H1 (cell line): Measurements from ENCODE around the gene IFITM2. TPM values are rescaled to one million over a fixed set of nuclear protein-coding genes. Genes with fewer than 3 reads are reported as not detected.

ENCODE experiments used
- CTCF ChIA-PET: fragments of 300-600 bp; sonication (Branson Sonifier 250); formaldehyde crosslinking; loops from one replicate; lab custom pipeline; 2021; ENCODE audit not compliant: partially characterized antibody; lab: Charles Lee
- POLR2A ChIA-PET: fragments of 300-600 bp; sonication (Branson Sonifier 250); formaldehyde crosslinking; loops from one replicate; lab custom pipeline; 2021; ENCODE audit warnings: inconsistent platforms; ENCODE audit not compliant: partially characterized antibody; lab: Charles Lee
- DNase-seq, 2 experiments: peaks; one replicate each; pipeline versions ENCODE4 v3.0.0 to v3.0.0-alpha.2; 2010 to 2022; ENCODE audit warnings: low spot score in 2 of 2, low read depth in 1 of 2, mixed read lengths in 1 of 2
- FAIRE-seq: peaks from 2 replicates; lab custom pipeline; 2011; peaks lifted over from hg19 to GRCh38; lab: Jason Lieb, UNC
- H2AFZ ChIP-seq: 2 replicates; pipeline ENCODE4 v1.8.1; 2012; ENCODE audit warnings: low read length, inconsistent platforms
- H2AK5ac ChIP-seq: 2 replicates; pipeline ENCODE4 v1.6.1; 2013; ENCODE audit warnings: low read depth, low read length
- H2BK120ac ChIP-seq: replicated peaks from 2 replicates; pipeline ENCODE3; 2013; ENCODE audit warnings: low read depth, low read length, inconsistent platforms
- H2BK12ac ChIP-seq: 2 replicates; pipeline ENCODE4 v1.6.1; 2013; ENCODE audit warnings: low read depth, low read length
- H2BK15ac ChIP-seq: 2 replicates; pipeline ENCODE4 v1.6.1; 2013; ENCODE audit warnings: low read length
- H2BK20ac ChIP-seq: 2 replicates; pipeline ENCODE4 v1.6.1; 2013; ENCODE audit warnings: low read length
- H2BK5ac ChIP-seq: 2 replicates; pipeline ENCODE4 v1.6.1; 2013; ENCODE audit warnings: low read depth, low read length
- H3K14ac ChIP-seq: 2 replicates; pipeline ENCODE4 v1.6.1; 2013; ENCODE audit warnings: inconsistent platforms; ENCODE audit not compliant: insufficient read length
- H3K18ac ChIP-seq: 2 replicates; pipeline ENCODE4 v1.6.1; 2013; ENCODE audit warnings: low read length; ENCODE audit errors: extremely low read depth
- H3K23ac ChIP-seq: 2 replicates; pipeline ENCODE4 v1.6.1; 2013; ENCODE audit warnings: inconsistent platforms; ENCODE audit not compliant: insufficient read length
- H3K23me2 ChIP-seq: 2 replicates; pipeline ENCODE4 v1.6.1; 2013; ENCODE audit warnings: low read depth, low read length
- H3K27ac ChIP-seq: 2 replicates; pipeline ENCODE4 v1.6.1; 2011; ENCODE audit warnings: low read depth, low read length, inconsistent platforms
- H3K27me3 ChIP-seq, 4 experiments: replicated peaks in 1 of 4; 1 replicate in 1 of 4; 2 replicates in 3 of 4; pipeline versions ENCODE4 v1.6.1 to v1.8.1; 2011 to 2013; ENCODE audit warnings: low read length in 3 of 4, mild to moderate bottlenecking in 3 of 4, inconsistent platforms in 2 of 4, mixed read lengths in 2 of 4, moderate library complexity in 1 of 4; ENCODE audit not compliant: control insufficient read depth in 3 of 4, insufficient read depth in 3 of 4; ENCODE audit errors: extremely low read depth in 1 of 4
- H3K36me3 ChIP-seq, 4 experiments: 2 replicates each; pipeline versions ENCODE4 v1.6.1 to v1.8.1; 2011 to 2013; ENCODE audit warnings: mild to moderate bottlenecking in 4 of 4, low read length in 3 of 4, moderate library complexity in 2 of 4, control low read depth in 1 of 4, inconsistent platforms in 1 of 4; ENCODE audit not compliant: insufficient read depth in 4 of 4, control insufficient read depth in 2 of 4
- H3K4ac ChIP-seq: replicated peaks from 2 replicates; pipeline ENCODE3; 2013; ENCODE audit warnings: low read length, low read depth, mixed read lengths, inconsistent platforms; ENCODE audit not compliant: insufficient read length
- H3K4me1 ChIP-seq, 4 experiments: replicated peaks in 1 of 4; 1 replicate in 1 of 4; 2 replicates in 3 of 4; pipeline versions ENCODE4 v1.6.1 to v1.8.1; 2011 to 2013; ENCODE audit warnings: low read length in 3 of 4, inconsistent platforms in 2 of 4, mixed read lengths in 1 of 4; ENCODE audit not compliant: insufficient read depth in 4 of 4, control insufficient read depth in 3 of 4
- H3K4me2 ChIP-seq, 2 experiments: 2 replicates each; pipeline versions ENCODE4 v1.6.1 to v1.8.1; 2011 to 2013; ENCODE audit warnings: low read depth in 2 of 2, low read length in 2 of 2, control low read depth in 1 of 2, inconsistent platforms in 1 of 2, mild to moderate bottlenecking in 1 of 2; ENCODE audit not compliant: insufficient read depth in 1 of 2
- H3K4me3 ChIP-seq, 4 experiments: fragments of 200-600, 300-600 bp in 1 of 4; sonication (generic), shearing (Covaris generic), sonication (Bioruptor Twin) in 1 of 4; 2 replicates each; pipeline versions ENCODE4 v1.5.1 to v1.8.1; 2011 to 2016; ENCODE audit warnings: low read length in 4 of 4, low read depth in 3 of 4, control low read depth in 2 of 4, inconsistent platforms in 2 of 4, mild to moderate bottlenecking in 2 of 4, mixed read lengths in 1 of 4, moderate library complexity in 1 of 4; ENCODE audit not compliant: insufficient read depth in 2 of 4; ENCODE audit errors: extremely low read depth in 1 of 4
- H3K56ac ChIP-seq: replicated peaks from 2 replicates; pipeline ENCODE3; 2013; ENCODE audit warnings: low read depth, mild to moderate bottlenecking, mixed read lengths, low read length, inconsistent platforms; ENCODE audit not compliant: insufficient read length
- H3K79me1 ChIP-seq: 2 replicates; pipeline ENCODE4 v1.6.1; 2013; ENCODE audit warnings: low read depth, low read length, control low read depth
- H3K79me2 ChIP-seq, 2 experiments: 2 replicates each; pipeline versions ENCODE4 v1.6.1 to v1.8.1; 2012 to 2013; ENCODE audit warnings: low read length in 2 of 2, mild to moderate bottlenecking in 2 of 2, inconsistent platforms in 1 of 2; ENCODE audit not compliant: insufficient read depth in 2 of 2, control insufficient read depth in 1 of 2
- H3K9ac ChIP-seq, 4 experiments: replicated peaks in 1 of 4; 1 replicate in 1 of 4; 2 replicates in 3 of 4; pipeline versions ENCODE4 v1.6.1 to v1.8.1; 2011 to 2013; ENCODE audit warnings: low read depth in 3 of 4, low read length in 3 of 4, control low read depth in 2 of 4, mild to moderate bottlenecking in 2 of 4, moderate library complexity in 2 of 4, inconsistent platforms in 1 of 4; ENCODE audit errors: extremely low read depth in 1 of 4
- H3K9me3 ChIP-seq, 2 experiments: 2 replicates each; pipeline versions ENCODE4 v1.6.1 to v1.8.1; 2012 to 2013; ENCODE audit warnings: mild to moderate bottlenecking in 2 of 2, moderate library complexity in 2 of 2, control low read depth in 1 of 2, inconsistent platforms in 1 of 2, low read depth in 1 of 2, low read length in 1 of 2, mixed read lengths in 1 of 2; ENCODE audit not compliant: insufficient read depth in 2 of 2
- H4K20me1 ChIP-seq, 2 experiments: replicated peaks in 1 of 2; 2 replicates each; pipeline versions ENCODE3 to v1.8.1; 2011 to 2013; ENCODE audit warnings: inconsistent platforms in 2 of 2, low read length in 2 of 2, mild to moderate bottlenecking in 1 of 2; ENCODE audit not compliant: insufficient read depth in 2 of 2, control insufficient read depth in 1 of 2
- H4K5ac ChIP-seq: 2 replicates; pipeline ENCODE4 v1.6.1; 2013; ENCODE audit warnings: low read length, low read depth, mixed read lengths, inconsistent platforms; ENCODE audit not compliant: insufficient read length
- H4K8ac ChIP-seq: 2 replicates; pipeline ENCODE4 v1.8.0; 2013; ENCODE audit warnings: mild to moderate bottlenecking, moderate library complexity, low read length, inconsistent platforms; ENCODE audit not compliant: insufficient read depth; ENCODE audit errors: extremely low read depth
- H4K91ac ChIP-seq: replicated peaks from 2 replicates; pipeline ENCODE3; 2013; ENCODE audit warnings: low read length, mixed read lengths, inconsistent platforms; ENCODE audit not compliant: insufficient read length
- BRCA1 ChIP-seq: IDR thresholded peaks from 2 replicates; pipeline ENCODE4 v1.6.1; 2012; ENCODE audit warnings: low read depth, low read length, improper control_type of control experiment
- CTCF ChIP-seq, 3 experiments: IDR thresholded peaks; 1 replicate in 2 of 3; 2 replicates in 1 of 3; pipeline versions ENCODE4 v1.5.1 to v1.6.1; 2011; ENCODE audit warnings: low read length in 3 of 3, mild to moderate bottlenecking in 3 of 3, inconsistent platforms in 2 of 3, low read depth in 1 of 3, moderate library complexity in 1 of 3; ENCODE audit not compliant: insufficient read depth in 1 of 3; ENCODE audit errors: control extremely low read depth in 1 of 3
- EGR1 ChIP-seq: IDR thresholded peaks from 2 replicates; pipeline ENCODE4 v1.6.1; 2011; ENCODE audit warnings: low read depth, low read length, borderline replicate concordance
- SP2 ChIP-seq: IDR thresholded peaks from 2 replicates; pipeline ENCODE4 v1.6.1; 2012; ENCODE audit warnings: mild to moderate bottlenecking, low read length, inconsistent platforms
- SUZ12 ChIP-seq: fragments of 200-600 bp; sonication (generic); IDR thresholded peaks from 2 replicates; pipeline ENCODE4 v1.6.1; 2012; ENCODE audit warnings: mild to moderate bottlenecking, inconsistent platforms, low read length, moderate library complexity, mixed read lengths
- TBP ChIP-seq: IDR thresholded peaks from 2 replicates; pipeline ENCODE4 v1.6.1; 2011; ENCODE audit warnings: low read depth, low read length, improper control_type of control experiment
- TCF12 ChIP-seq: IDR thresholded peaks from 2 replicates; pipeline ENCODE4 v1.6.1; 2011; ENCODE audit warnings: low read depth, mild to moderate bottlenecking, low read length
- YY1 ChIP-seq: IDR thresholded peaks from 2 replicates; pipeline ENCODE4 v1.6.1; 2011; ENCODE audit warnings: low read depth, mild to moderate bottlenecking, low read length
- WGBS, 2 experiments: shearing (Covaris generic) in 1 of 2; methylation state at CpG; one replicate each; pipeline versions ENCODE4 v1.1.6 to v1.1.7; 2013 to 2015; ENCODE audit warnings: low lambda C conversion rate in 2 of 2, mixed read lengths in 2 of 2, inconsistent platforms in 1 of 2, low coverage in 1 of 2, missing lambda C conversion rate in 1 of 2; ENCODE audit not compliant: insufficient replicate concordance in 2 of 2, insufficient coverage in 1 of 2, insufficient read length in 1 of 2; ENCODE audit errors: extremely low coverage in 1 of 2, missing lambda C conversion rate in 1 of 2; 5-methylcytosine and 5-hydroxymethylcytosine counted together
- polyA plus RNA-seq, 7 experiments: library from polyadenylated mRNA; depleted of rRNA in 3 of 7; stranded (reverse) in 5 of 7; unstranded in 2 of 7; fragments of >200 nt in 5 of 7; fragments of 200-250 nt in 2 of 7; gene quantifications; 1 replicate in 5 of 7; 2 replicates in 1 of 7; 4 replicates in 1 of 7; pipeline versions ENCODE4 v1.2.1 to v1.2.3, GENCODE V29; 2011 to 2013; ENCODE audit warnings: missing spikeins in 2 of 7, mixed read lengths in 2 of 7
- total RNA-seq: library from RNA; stranded (reverse); fragmentation: NEBNext Ultra II Directional; extraction: Animal tissue kit (Norgen Biotek cat#: 25700); gene quantifications from 2 replicates; pipeline ENCODE4 v1.2.1, GENCODE V29; 2021
- TF ChIP-seq, protein P1 (sequence below): IDR thresholded peaks from 2 replicates; pipeline ENCODE4 v1.6.1; 2011; ENCODE audit warnings: low read depth, mild to moderate bottlenecking, low read length; ENCODE audit not compliant: insufficient read depth

The IFITM2 gene
- total and polyA plus RNA-seq, 2 of the 8 experiments (the other 6 are each of a cell fraction or from before 2014, with no cell fraction given): 399 to 764 TPM

GRCh38 chr11:344836-345578 is 37.4 kb downstream of the IFITM2 start:
- Histone ChIP-seq H3K23me2 (peaks cover 8% of the 10 kb centered on the region; the same call in 1 of the 2 replicates), H3K27ac (no peak overlapping the region), H4K8ac (no peak overlapping the region), H3K56ac (no peak overlapping the region), H3K14ac (no peak overlapping the region), H3K4me3 (no peak overlapping the region), H2AK5ac (peak overlapping the region; percentile 86), H3K79me1 (no peaks in the 10 kb centered on the region), H3K4me1 (peaks cover 0 to 12% (median 9%) of the 10 kb centered on the region in 4 experiments; a peak in 4 of 7 replicates), H3K18ac (no peak overlapping the region), H3K4ac (no peak overlapping the region), H3K79me2 (no peaks in the 10 kb centered on the region), H3K9ac (no peak overlapping the region), H2BK12ac (no peak overlapping the region), H2BK5ac (no peak overlapping the region), H3K27me3 (no peaks in the 10 kb centered on the region), H4K5ac (no peak overlapping the region), H3K23ac (no peak overlapping the region), H4K20me1 (no peaks in the 10 kb centered on the region), H2BK15ac (no peak overlapping the region), H3K9me3 (no peaks in the 10 kb centered on the region), H3K4me2 (no peak overlapping the region), H2BK20ac (0 out of 2 replicates have a peak overlapping the region, but pooled peaks have one; percentile 9), H2BK120ac (no peak overlapping the region), H2AFZ (no peak overlapping the region), H4K91ac (no peak overlapping the region), H3K36me3 (no peaks in the 10 kb centered on the region)
- FAIRE-seq (no peak), DNase-seq (no peak)
- WGBS, 2 experiments: 91% methylated on average over 11 of the region's 11 CpGs; no CpG with 5 or more reads in 1 of the 2 experiments
- CTCF ChIA-PET: interaction anchor here (0.8 to 1.9 kb wide), 6 partner anchors 10 to 39 kb away, joined by 3 to 8 read pairs (median 5); no protein-coding TSS in a partner anchor
- POLR2A ChIA-PET: interaction anchor here (1.4 to 1.6 kb wide), 3 partner anchors 10 to 13 kb away, joined by 3 to 6 read pairs (median 4); no protein-coding TSS in a partner anchor
- no peak for TF ChIP-seq CTCF (IDR thresholded peaks at IDR 0.05; ENCODE audit: control extremely low read depth in 1 of 3, insufficient read depth in 1 of 3, low read depth in 1 of 3, low read length in 3 of 3)
- no peak for TF ChIP-seq SUZ12
- no peak for TF ChIP-seq BRCA1
- no peak for TF ChIP-seq YY1
- no peak for TF ChIP-seq SP2
- TF ChIP-seq TBP: no peak
- TF ChIP-seq, protein P1, sequence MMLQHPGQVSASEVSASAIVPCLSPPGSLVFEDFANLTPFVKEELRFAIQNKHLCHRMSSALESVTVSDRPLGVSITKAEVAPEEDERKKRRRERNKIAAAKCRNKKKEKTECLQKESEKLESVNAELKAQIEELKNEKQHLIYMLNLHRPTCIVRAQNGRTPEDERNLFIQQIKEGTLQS: no peak
- TF ChIP-seq TCF12: no peak
- no peak for TF ChIP-seq EGR1
